Measurements from ENCODE around the gene SPRED1.

The SPRED1 gene

DNA sequence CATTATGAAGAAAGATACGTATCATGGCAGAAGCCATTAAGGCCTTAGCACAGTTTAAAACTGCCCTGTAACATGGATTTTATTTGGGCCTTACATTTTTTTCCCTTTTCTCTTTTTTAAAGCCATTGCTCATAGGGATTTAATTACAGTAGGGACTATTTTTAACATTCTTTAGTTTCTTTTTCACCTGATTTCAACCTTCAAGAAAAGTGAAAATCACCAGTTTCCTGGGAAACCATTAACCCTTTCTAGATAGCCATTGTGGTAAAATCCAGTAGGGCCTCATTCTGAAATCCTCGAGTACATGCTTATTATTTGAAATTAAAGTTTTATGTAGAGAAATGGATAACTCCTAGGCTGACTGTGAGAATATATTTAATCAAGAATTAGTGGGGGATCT, 3.1 kb downstream of the SPRED1 start:
- TF ChIP-seq GABPA (IDR thresholded peaks at IDR 0.05; ENCODE audit: low read depth) = no peak
- TF ChIP-seq POLR2AphosphoS5 (IDR thresholded peaks at IDR 0.05; ENCODE audit: low read depth) = no peak
- TF ChIP-seq, protein P1, sequence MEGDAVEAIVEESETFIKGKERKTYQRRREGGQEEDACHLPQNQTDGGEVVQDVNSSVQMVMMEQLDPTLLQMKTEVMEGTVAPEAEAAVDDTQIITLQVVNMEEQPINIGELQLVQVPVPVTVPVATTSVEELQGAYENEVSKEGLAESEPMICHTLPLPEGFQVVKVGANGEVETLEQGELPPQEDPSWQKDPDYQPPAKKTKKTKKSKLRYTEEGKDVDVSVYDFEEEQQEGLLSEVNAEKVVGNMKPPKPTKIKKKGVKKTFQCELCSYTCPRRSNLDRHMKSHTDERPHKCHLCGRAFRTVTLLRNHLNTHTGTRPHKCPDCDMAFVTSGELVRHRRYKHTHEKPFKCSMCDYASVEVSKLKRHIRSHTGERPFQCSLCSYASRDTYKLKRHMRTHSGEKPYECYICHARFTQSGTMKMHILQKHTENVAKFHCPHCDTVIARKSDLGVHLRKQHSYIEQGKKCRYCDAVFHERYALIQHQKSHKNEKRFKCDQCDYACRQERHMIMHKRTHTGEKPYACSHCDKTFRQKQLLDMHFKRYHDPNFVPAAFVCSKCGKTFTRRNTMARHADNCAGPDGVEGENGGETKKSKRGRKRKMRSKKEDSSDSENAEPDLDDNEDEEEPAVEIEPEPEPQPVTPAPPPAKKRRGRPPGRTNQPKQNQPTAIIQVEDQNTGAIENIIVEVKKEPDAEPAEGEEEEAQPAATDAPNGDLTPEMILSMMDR (IDR thresholded peaks at IDR 0.05; ENCODE audit: insufficient read depth, low read length) = no peak
- TF ChIP-seq, protein P2, sequence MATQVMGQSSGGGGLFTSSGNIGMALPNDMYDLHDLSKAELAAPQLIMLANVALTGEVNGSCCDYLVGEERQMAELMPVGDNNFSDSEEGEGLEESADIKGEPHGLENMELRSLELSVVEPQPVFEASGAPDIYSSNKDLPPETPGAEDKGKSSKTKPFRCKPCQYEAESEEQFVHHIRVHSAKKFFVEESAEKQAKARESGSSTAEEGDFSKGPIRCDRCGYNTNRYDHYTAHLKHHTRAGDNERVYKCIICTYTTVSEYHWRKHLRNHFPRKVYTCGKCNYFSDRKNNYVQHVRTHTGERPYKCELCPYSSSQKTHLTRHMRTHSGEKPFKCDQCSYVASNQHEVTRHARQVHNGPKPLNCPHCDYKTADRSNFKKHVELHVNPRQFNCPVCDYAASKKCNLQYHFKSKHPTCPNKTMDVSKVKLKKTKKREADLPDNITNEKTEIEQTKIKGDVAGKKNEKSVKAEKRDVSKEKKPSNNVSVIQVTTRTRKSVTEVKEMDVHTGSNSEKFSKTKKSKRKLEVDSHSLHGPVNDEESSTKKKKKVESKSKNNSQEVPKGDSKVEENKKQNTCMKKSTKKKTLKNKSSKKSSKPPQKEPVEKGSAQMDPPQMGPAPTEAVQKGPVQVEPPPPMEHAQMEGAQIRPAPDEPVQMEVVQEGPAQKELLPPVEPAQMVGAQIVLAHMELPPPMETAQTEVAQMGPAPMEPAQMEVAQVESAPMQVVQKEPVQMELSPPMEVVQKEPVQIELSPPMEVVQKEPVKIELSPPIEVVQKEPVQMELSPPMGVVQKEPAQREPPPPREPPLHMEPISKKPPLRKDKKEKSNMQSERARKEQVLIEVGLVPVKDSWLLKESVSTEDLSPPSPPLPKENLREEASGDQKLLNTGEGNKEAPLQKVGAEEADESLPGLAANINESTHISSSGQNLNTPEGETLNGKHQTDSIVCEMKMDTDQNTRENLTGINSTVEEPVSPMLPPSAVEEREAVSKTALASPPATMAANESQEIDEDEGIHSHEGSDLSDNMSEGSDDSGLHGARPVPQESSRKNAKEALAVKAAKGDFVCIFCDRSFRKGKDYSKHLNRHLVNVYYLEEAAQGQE (IDR thresholded peaks at IDR 0.05; ENCODE audit: insufficient replicate concordance, low read depth) = no peak
- Histone ChIP-seq H3K27ac (replicated peaks) (no peak overlapping the region), H3K4me3 (replicated peaks; ENCODE audit: insufficient read depth, low read length) (no peak overlapping the region), H3K27me3 (ENCODE audit: insufficient read depth, poor library complexity, severe bottlenecking) (peaks cover 9% of the 10 kb centered on the region)
- no peak for DNase-seq (ENCODE audit: low read depth in 1 of 2, low spot score in 1 of 2)

DNA sequence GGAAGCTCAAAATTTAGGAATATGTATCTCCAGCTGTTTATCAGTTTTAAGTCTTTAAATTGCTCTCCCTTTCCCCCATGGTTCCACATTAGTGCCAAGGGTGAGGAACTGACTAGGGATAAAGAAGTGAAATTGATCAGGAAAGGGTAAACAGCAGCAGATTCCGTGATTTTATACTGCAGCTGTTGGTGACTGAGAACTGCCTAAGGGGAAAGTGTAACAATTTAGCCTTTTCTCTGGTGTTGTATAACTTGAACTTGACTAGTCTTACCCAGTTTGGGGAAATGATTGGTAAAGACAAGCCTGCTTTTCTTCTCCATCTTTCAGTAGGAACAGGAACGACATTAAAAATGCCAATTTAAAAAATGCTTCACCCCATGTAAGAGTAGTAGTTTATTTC, 5.0 kb downstream of the SPRED1 start:
- Histone ChIP-seq H3K4me3 (replicated peaks; ENCODE audit: insufficient read depth, low read length) (no peak overlapping the region), H3K27me3 (ENCODE audit: insufficient read depth, poor library complexity, severe bottlenecking) (peaks cover 5% of the 10 kb centered on the region), H3K27ac (replicated peaks) (no peak overlapping the region)
- TF ChIP-seq, protein P2 (IDR thresholded peaks at IDR 0.05; ENCODE audit: insufficient replicate concordance, low read depth) = no peak
- TF ChIP-seq POLR2AphosphoS5 (IDR thresholded peaks at IDR 0.05; ENCODE audit: low read depth) (no peak), GABPA (IDR thresholded peaks at IDR 0.05; ENCODE audit: low read depth) (no peak), SPI1 (IDR thresholded peaks at IDR 0.05; ENCODE audit: borderline replicate concordance, low read depth) (no peak)
- TF ChIP-seq, protein P1 (IDR thresholded peaks at IDR 0.05; ENCODE audit: insufficient read depth, low read length) = no peak
- no peak for DNase-seq (ENCODE audit: low read depth in 1 of 2, low spot score in 1 of 2)

DNA sequence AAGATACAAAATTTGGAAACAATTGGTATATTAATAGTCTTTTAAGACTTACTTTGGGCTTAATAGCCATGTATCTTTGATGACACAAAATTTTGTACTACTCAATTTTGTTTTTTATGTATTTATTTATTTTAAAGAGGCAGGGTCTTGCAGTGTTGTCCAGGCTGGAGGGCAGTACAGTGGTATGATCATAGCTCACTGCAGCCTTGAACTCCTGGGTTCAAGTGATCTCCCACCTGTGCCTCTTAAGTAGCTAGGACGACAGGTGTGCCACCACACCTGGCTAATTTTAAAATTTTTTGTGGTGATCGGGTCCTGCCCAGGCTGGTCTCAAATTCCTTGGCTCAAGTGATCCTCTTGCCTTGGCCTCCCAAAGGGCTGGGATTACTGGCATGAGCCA, 6.5 kb downstream of the SPRED1 start:
- TF ChIP-seq, protein P1 (IDR thresholded peaks at IDR 0.05; ENCODE audit: insufficient read depth, low read length) = no peak
- TF ChIP-seq GABPA (IDR thresholded peaks at IDR 0.05; ENCODE audit: low read depth) (no peak), SPI1 (IDR thresholded peaks at IDR 0.05; ENCODE audit: borderline replicate concordance, low read depth) (no peak), POLR2AphosphoS5 (IDR thresholded peaks at IDR 0.05; ENCODE audit: low read depth) (no peak)
- TF ChIP-seq, protein P2 (IDR thresholded peaks at IDR 0.05; ENCODE audit: insufficient replicate concordance, low read depth) = no peak

More for the DNA sequence above, 6.5 kb downstream of the SPRED1 start:
- Histone ChIP-seq H3K27ac (replicated peaks) (no peak overlapping the region), H3K4me3 (replicated peaks; ENCODE audit: insufficient read depth, low read length) (no peak overlapping the region), H3K27me3 (ENCODE audit: insufficient read depth, poor library complexity, severe bottlenecking) (no peaks in the 10 kb centered on the region)
- DNase-seq (ENCODE audit: low read depth in 1 of 2, low spot score in 1 of 2) = no peak

Measured in HL-60 (cell line).